ENCODE data around the gene ANKS3.

Gene ANKS3

DNA sequence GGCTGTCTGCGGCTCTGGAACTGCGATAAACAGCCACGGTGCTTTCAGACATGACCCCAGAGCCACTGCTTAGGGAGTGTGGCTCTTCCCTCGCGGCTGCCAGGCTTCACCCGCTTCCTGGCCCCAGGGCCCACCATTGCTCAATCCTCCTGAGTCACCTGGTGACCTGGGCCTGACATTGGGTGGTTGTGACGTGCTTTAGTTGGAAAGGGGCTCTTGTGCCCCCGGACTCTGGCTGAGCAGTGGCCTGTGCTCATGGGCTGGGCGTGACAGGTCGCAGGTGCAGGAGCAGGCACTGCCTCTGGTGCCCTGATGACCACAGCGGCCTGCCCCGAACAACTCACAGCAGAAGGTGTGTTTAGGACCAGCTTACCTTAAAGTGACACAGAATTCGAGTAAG is 49.3 kb downstream of the ANKS3 start:
- Histone ChIP-seq H3K36me3 (peaks cover 73 to 100% (median 87%) of the 10 kb centered on the region in 11 experiments), H3K9me3 (replicated peaks in 1 of 11) (no peaks in the 10 kb centered on the region), H3K27ac (peak overlapping the region in 4 of 11 experiments; percentile 2 to 91 (median 32); a peak in 2 of 22 replicates), H4K20me1 (peaks cover 3 to 100% (median 68%) of the 10 kb centered on the region in 11 experiments; a peak in 18 of 22 replicates), H3K4me2 (peak overlapping the region in 2 of 11 experiments; percentile 5 to 7; a peak in 2 of 22 replicates), H3K4me3 (no peak overlapping the region), H3K27me3 (no peaks in the 10 kb centered on the region), H3K4me1 (peaks cover 25 to 76% (median 54%) of the 10 kb centered on the region in 10 experiments), H3K9ac (peak overlapping the region in 1 of 11 experiments; percentile 29; a peak in 1 of 22 replicates)
- no peak for TF ChIP-seq Cebpa-rat (IDR thresholded peaks at IDR 0.05)

DNA sequence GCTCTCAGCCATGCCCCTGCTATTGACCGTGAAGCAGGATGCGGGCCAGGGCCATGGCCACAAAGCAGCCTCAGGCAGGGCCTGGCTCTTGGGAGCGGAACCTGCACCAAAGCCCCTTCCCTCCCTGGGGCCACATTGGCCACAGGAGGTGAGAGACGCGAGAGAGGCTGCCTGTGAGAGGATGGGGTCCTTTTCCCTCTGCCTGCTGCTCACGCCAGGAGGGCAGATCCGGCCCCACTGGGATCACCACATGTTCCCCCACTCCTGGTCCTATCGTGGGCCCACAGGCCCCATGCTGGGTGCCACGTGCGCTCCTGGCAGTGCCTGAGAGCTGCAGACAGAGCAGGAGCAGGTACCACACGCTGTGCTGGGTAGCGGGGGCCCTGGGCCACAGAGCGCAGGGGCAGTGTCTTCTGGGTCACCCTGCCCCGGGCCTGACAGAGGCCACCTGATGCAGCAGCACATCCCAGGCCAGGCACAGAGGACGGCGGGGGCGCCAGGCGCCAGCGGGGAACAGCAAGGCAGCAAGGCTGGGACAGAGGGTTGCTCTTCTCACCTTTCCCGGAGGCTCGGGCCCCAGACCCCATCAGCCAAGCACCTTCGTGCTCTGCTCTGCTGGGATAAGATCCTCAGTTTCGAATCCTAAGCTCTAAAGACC is 49.9 kb downstream of the ANKS3 start:
- Histone ChIP-seq H3K27me3 (no peaks in the 10 kb centered on the region), H3K4me3 (no peak overlapping the region), H3K36me3 (peaks cover 73 to 100% (median 87%) of the 10 kb centered on the region in 11 experiments), H3K4me1 (peaks cover 19 to 70% (median 48%) of the 10 kb centered on the region in 10 experiments), H3K27ac (peak overlapping the region in 5 of 11 experiments; percentile 2 to 91 (median 25); a peak in 5 of 22 replicates), H3K9ac (peak overlapping the region in 4 of 11 experiments; percentile 12 to 30 (median 22); a peak in 4 of 22 replicates), H3K9me3 (replicated peaks in 1 of 11) (no peaks in the 10 kb centered on the region), H4K20me1 (peaks cover 1 to 100% (median 63%) of the 10 kb centered on the region in 11 experiments; a peak in 18 of 22 replicates), H3K4me2 (no peak overlapping the region; a peak in 2 of 22 replicates)
- TF ChIP-seq Cebpa-rat (IDR thresholded peaks at IDR 0.05): no peak

DNA sequence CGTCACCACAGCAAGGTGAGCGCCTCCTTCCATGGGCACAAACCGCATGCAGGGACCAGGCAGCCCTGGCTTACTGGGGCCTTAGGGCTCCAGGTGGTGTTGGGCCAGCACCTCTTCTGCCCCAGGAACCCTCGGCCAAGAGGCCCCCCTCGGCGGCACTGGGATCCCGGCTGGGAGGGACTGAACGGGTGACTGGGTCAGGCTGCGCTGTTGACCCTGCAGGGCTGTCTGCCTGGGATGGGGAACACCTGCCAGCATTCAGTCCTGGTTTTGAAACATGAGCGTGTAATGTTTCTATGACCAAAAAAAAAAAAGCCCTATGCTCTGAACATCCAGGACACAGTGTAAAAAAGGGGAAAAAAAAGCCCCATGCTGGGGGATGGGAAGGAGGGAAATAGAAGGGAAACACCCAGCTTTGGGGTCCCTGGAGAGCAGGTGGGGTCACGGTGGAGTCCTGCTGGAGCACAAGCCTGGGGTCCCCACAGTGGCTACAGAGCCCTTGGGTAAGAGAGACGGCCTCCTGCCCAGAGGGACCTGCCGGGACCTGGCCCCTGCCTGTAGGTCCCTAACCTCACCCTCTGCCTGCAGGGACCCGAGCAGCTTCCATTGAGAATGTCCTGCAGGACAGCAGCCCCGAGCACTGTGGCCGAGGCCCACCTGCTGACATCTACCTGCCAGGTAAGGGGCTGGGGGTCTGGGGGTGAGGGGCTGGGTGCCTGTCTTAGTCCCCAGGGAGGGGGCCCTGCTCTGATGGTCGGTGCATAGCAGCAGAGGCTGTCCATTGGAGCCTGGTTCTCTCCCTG is 50.6 kb downstream of the ANKS3 start:
- H3K36me3 ChIP-seq: peaks cover 73 to 100% (median 91%) of the 10 kb centered on the region in 11 experiments

DNA sequence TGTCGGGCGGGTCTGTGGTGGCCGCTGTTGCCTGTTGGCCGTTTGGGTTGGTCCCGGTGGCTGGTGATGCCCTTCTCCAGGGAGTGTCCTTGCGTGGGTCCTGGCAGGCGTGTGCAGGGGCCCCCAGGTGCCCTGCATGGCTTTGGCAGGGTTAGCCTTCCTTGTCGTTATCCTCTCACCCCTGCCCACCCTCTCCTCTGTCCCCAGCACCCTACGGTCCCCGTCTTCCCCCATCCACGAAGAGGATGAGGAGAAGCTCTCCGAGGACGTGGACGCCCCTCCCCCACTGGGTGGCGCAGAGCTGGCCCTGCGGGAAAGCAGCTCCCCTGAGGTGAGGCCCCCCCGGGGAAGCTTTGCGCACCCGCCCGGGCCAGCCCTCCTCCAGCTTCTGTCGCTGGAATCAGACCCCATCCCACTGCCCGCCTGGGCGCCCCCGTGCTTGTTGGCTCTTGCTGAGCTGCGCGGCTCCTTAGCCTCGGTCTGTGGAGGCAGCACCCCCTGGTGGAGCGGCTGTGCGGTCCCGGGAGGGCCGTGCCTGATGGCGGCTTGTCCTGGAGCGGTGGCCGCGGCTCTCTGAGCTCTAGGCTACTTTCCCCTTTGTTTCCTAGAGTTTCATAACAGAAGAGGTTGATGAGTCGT is 51.3 kb downstream of the ANKS3 start:
- H3K4me2 ChIP-seq: peak overlapping the region in 2 of 11 experiments; percentile 9 to 14; a peak in 2 of 22 replicates
- H3K4me3 ChIP-seq: no peak overlapping the region
- peak overlapping the region in 7 of 11 experiments; percentile 4 to 36 (median 23); a peak in 2 of 22 replicates for H3K27ac ChIP-seq
- peaks cover 4 to 62% (median 41%) of the 10 kb centered on the region in 10 experiments for H3K4me1 ChIP-seq
- TF ChIP-seq Cebpa-rat (IDR thresholded peaks at IDR 0.05): no peak
- H3K36me3 ChIP-seq: peaks cover 77 to 100% (median 91%) of the 10 kb centered on the region in 11 experiments
- peaks cover 4 to 100% (median 58%) of the 10 kb centered on the region in 11 experiments; a peak in 16 of 22 replicates for H4K20me1 ChIP-seq
- no peaks in the 10 kb centered on the region for H3K27me3 ChIP-seq
- H3K9ac ChIP-seq: no peak overlapping the region; a peak in 1 of 22 replicates
- H3K9me3 ChIP-seq (replicated peaks in 1 of 11): no peaks in the 10 kb centered on the region

More for the DNA sequence above, 50.6 kb downstream of the ANKS3 start:
- peak overlapping the region in 4 of 11 experiments; percentile 4 to 36 (median 23); a peak in 4 of 22 replicates for H3K27ac ChIP-seq
- H3K4me3 ChIP-seq: no peak overlapping the region
- H3K9ac ChIP-seq: peak overlapping the region in 1 of 11 experiments; percentile 30; a peak in 1 of 22 replicates
- peaks cover 0 to 100% (median 62%) of the 10 kb centered on the region in 11 experiments; a peak in 16 of 22 replicates for H4K20me1 ChIP-seq
- H3K9me3 ChIP-seq (replicated peaks in 1 of 11): no peaks in the 10 kb centered on the region
- no peak for TF ChIP-seq Cebpa-rat (IDR thresholded peaks at IDR 0.05)
- H3K4me2 ChIP-seq: no peak overlapping the region
- no peaks in the 10 kb centered on the region for H3K27me3 ChIP-seq
- peaks cover 12 to 63% (median 42%) of the 10 kb centered on the region in 10 experiments for H3K4me1 ChIP-seq

DNA sequence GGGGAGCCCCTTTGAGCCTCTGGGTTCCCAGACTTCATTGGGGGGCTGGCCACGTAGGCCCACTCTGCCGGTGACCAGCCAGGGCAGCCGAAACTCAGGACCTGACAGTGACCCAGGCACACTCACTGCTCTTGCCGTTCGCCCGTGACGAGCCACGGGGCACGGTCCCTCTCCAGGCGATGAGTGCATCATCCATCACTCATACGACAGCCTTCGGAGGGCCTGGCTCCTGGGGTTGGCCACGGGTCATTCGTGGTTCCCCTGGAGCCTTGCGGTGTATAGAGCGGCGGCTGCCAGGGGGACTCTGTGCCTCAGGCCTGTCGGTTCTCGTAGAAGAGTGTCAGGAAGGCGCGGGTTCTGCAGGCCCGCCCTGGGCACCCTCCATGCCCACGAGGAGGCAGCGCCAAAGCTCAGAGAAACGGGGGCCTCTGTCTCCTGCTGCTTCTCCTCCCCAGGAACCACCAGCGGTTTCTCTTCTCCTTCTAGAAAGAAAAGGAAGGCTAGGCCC is 51.9 kb downstream of the ANKS3 start:
- Histone ChIP-seq H3K27me3 (no peaks in the 10 kb centered on the region), H3K9me3 (replicated peaks in 1 of 11) (no peaks in the 10 kb centered on the region), H3K36me3 (peaks cover 81 to 100% (median 93%) of the 10 kb centered on the region in 11 experiments), H3K4me2 (peak overlapping the region in 2 of 11 experiments; percentile 9 to 14; a peak in 1 of 22 replicates), H3K4me1 (peaks cover 0 to 61% (median 39%) of the 10 kb centered on the region in 10 experiments; a peak in 18 of 20 replicates), H3K4me3 (no peak overlapping the region), H3K9ac (no peak overlapping the region), H4K20me1 (peaks cover 5 to 100% (median 58%) of the 10 kb centered on the region in 11 experiments; a peak in 17 of 22 replicates), H3K27ac (peak overlapping the region in 5 of 11 experiments; percentile 9 to 36 (median 23); a peak in 3 of 22 replicates)
- no peak for TF ChIP-seq Cebpa-rat (IDR thresholded peaks at IDR 0.05)

DNA sequence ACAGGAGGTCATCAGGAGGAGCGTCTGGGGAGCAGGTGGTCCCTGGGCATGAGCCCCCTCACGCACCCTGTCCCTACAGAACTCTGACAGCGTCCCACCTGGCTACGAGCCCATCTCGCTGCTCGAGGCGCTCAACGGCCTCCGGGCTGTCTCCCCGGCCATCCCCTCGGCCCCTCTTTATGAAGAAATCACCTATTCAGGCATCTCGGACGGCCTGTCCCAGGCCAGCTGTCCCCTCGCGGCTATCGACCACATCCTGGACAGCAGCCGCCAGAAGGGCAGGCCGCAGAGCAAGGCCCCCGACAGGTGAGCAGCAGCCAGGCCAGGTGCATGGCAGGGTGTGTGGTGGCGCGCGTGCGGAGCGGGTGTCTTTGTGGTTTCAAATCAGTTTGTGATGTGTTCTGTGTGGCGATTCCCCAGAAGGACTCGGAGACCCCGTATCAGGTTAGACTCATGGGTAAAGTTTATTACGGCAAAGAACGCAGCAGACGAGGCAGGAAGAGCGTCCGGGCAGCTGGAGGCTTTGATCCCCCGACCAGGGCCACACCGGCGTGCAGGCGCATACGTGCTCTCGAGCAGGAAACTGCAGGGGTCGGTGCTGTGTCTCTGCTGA is 52.5 kb downstream of the ANKS3 start:
- Histone ChIP-seq H3K27me3 (no peaks in the 10 kb centered on the region), H3K4me3 (no peak overlapping the region), H3K4me1 (peaks cover 0 to 61% (median 36%) of the 10 kb centered on the region in 10 experiments; a peak in 18 of 20 replicates), H3K9ac (no peak overlapping the region), H4K20me1 (peaks cover 9 to 100% (median 58%) of the 10 kb centered on the region in 11 experiments; a peak in 19 of 22 replicates), H3K36me3 (peaks cover 81 to 100% (median 93%) of the 10 kb centered on the region in 11 experiments), H3K4me2 (no peak overlapping the region), H3K9me3 (replicated peaks in 1 of 11) (no peaks in the 10 kb centered on the region), H3K27ac (peak overlapping the region in 3 of 11 experiments; percentile 4 to 23 (median 9); a peak in 1 of 22 replicates)
- TF ChIP-seq Cebpa-rat (IDR thresholded peaks at IDR 0.05): no peak

DNA sequence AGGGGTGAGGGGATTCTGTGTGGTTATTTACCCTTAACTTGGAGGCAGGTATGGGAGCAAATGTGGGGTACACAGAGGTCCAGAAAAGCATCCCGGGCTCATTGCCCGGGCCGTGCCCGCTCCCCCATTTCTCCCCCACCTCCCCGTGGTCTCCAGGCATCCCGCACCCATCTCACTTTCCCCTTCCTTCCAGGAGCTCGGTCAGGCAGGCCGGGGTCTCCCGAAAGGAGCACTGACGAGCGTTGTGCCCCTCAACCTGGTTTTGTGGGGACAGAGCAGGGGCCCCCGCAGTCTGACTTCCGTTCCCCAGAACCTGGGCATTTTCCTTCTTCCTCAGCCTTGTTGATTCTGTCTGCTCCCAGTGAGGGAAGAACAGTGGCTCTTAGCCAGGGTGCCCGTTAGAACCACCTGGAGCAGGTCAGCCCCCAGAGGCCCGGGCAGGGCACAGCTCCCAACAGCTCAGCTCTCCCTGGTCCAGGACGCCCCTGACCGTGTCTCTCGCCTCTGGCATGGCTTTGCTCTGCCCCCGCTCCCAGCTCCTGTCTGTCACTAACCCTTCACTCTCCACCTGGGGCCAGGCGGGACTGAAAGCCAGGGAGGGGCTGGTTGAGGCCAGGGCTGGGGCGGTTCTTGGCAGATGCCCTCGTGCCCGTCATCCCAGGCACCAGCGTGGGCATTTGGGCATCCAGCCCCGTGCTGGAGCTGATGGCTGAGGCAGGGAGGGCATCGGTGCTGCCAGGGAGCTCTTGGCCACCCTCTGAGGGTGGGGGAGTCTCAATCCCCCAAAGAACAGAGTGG is 53.2 kb downstream of the ANKS3 start:
- Histone ChIP-seq H3K36me3 (peaks cover 78 to 100% (median 93%) of the 10 kb centered on the region in 11 experiments), H4K20me1 (peaks cover 14 to 100% (median 58%) of the 10 kb centered on the region in 11 experiments; a peak in 20 of 22 replicates), H3K27ac (peak overlapping the region in 1 of 11 experiments; percentile 5; a peak in 1 of 22 replicates), H3K4me3 (no peak overlapping the region), H3K9me3 (replicated peaks in 1 of 11) (no peaks in the 10 kb centered on the region), H3K27me3 (no peaks in the 10 kb centered on the region), H3K4me1 (peaks cover 2 to 62% (median 39%) of the 10 kb centered on the region in 10 experiments), H3K9ac (peak overlapping the region in 1 of 11 experiments; percentile 37; a peak in 2 of 22 replicates), H3K4me2 (no peak overlapping the region)
- TF ChIP-seq Cebpa-rat (IDR thresholded peaks at IDR 0.05): no peak

Data from BLaER1 treated with 17β-estradiol and CSF1 and Interleukin-3, amounts not matched to agents 10 nM and 100 nM (cell line).